Activated CD4-positive, alpha-beta T cell treated with anti-CD3 and anti-CD28 coated beads for 36 hours (primary cell): ENCODE measurements around the gene TPK1. TPM values are rescaled to one million over a fixed set of nuclear protein-coding genes. Genes with fewer than 3 reads are reported as not detected.

Source experiments
- ATAC-seq: fragments of 200-7000 bp; cut with Tn5 transposase; one replicate; pipeline ENCODE4 v1.10.0; 2021; ENCODE audit warnings: mild to moderate bottlenecking, moderate library complexity
- CTCF ChIA-PET: fragments of 350-600 bp; sonication (Branson Sonifier 250); formaldehyde crosslinking; loops from one replicate; lab custom pipeline; 2021; ENCODE audit warnings: antibody characterized with exemption; lab: Charles Lee
- POLR2A ChIA-PET: fragments of 350-600 bp; sonication (Branson Sonifier 250); formaldehyde crosslinking; loops from one replicate; lab custom pipeline; 2021; ENCODE audit warnings: antibody characterized with exemption, inconsistent platforms; lab: Charles Lee
- DNase-seq: peaks from one replicate; pipeline ENCODE4 v3.0.0-alpha.2; 2020
- H3K27ac Mint-ChIP-seq: one replicate; pipeline ENCODE4 v1.8.0; 2021; ENCODE audit warnings: mixed read lengths
- H3K27me3 Mint-ChIP-seq: one replicate; pipeline ENCODE4 v1.8.0; 2021; ENCODE audit warnings: mixed read lengths
- H3K36me3 Mint-ChIP-seq: one replicate; pipeline ENCODE4 v1.8.0; 2021; ENCODE audit warnings: low read depth, mixed read lengths
- H3K4me1 Mint-ChIP-seq: one replicate; pipeline ENCODE4 v1.8.0; 2021; ENCODE audit warnings: mixed read lengths
- H3K4me3 Mint-ChIP-seq: one replicate; pipeline ENCODE4 v1.8.0; 2021; ENCODE audit warnings: mild to moderate bottlenecking, moderate library complexity, mixed read lengths
- H3K9me3 Mint-ChIP-seq: one replicate; pipeline ENCODE4 v1.8.0; 2021; ENCODE audit warnings: low read depth, mixed read lengths
- intact Hi-C, 2 experiments: fragments of 100-400 bp; cut with DNase I in 1 of 2; cut with micrococcal nuclease in 1 of 2; formaldehyde crosslinking; loops; one replicate each; pipeline versions ENCODE4 v1.14.2 to v1.15.1; 2022 to 2024; cut with DNase I, micrococcal nuclease
- total RNA-seq, 2 experiments: library from RNA; stranded (reverse); gene quantifications; one replicate each; pipeline ENCODE4 v1.2.3, GENCODE V29; 2021

The TPK1 gene
- total RNA-seq, 2 experiments from 2014 or later: 16.5 to 16.6 TPM

GRCh38 chr7:144531181-144531580 is 304.7 kb downstream of the TPK1 start:
- H3K27me3 Mint-ChIP-seq: no peaks in the 10 kb centered on the region
- ATAC-seq (no peak), DNase-seq (no peak)
- H3K27ac Mint-ChIP-seq: no peak overlapping the region
- H3K36me3 Mint-ChIP-seq: peaks cover 18% of the 10 kb centered on the region
- H3K9me3 Mint-ChIP-seq: peaks cover 5% of the 10 kb centered on the region
- H3K4me1 Mint-ChIP-seq: peaks cover 7% of the 10 kb centered on the region
- POLR2A ChIA-PET: no interaction called here
- no peak overlapping the region for H3K4me3 Mint-ChIP-seq
- CTCF ChIA-PET: no interaction called here
- intact Hi-C loops: no loop called here

- Mint-ChIP-seq H3K4me1 (peaks cover 7% of the 10 kb centered on the region), H3K4me3 (no peak overlapping the region), H3K27ac (no peak overlapping the region), H3K9me3 (no peaks in the 10 kb centered on the region), H3K27me3 (no peaks in the 10 kb centered on the region), H3K36me3 (peaks cover 12% of the 10 kb centered on the region)
- ChIA-PET POLR2A (no interaction called here), CTCF (interaction anchor here (1.1 kb wide), 2 partner anchors 11 to 16 kb away, joined by 3 to 4 read pairs; no protein-coding TSS in a partner anchor)
- DNase-seq (no peak), ATAC-seq (peak; percentile 80)
- intact Hi-C loops: no loop called here
These were observed 306.5 kb downstream of the TPK1 start for GRCh38 chr7:144529269-144529926.

GRCh38 chr7:144528536-144529045 is 307.3 kb downstream of the TPK1 start:
- CTCF ChIA-PET: interaction anchor here (0.7 to 1.1 kb wide), 3 partner anchors 11 to 17 kb away, joined by 3 to 4 read pairs (median 4); no protein-coding TSS in a partner anchor
- Mint-ChIP-seq H3K27me3 (no peaks in the 10 kb centered on the region), H3K27ac (no peak overlapping the region), H3K4me3 (no peak overlapping the region), H3K9me3 (no peaks in the 10 kb centered on the region), H3K4me1 (peaks cover 7% of the 10 kb centered on the region), H3K36me3 (peaks cover 12% of the 10 kb centered on the region)
- no peak for DNase-seq
- no peak for ATAC-seq
- intact Hi-C loops: no loop called here
- POLR2A ChIA-PET: no interaction called here

- no peak overlapping the region for H3K27ac Mint-ChIP-seq
- ChIA-PET POLR2A (no interaction called here), CTCF (no interaction called here)
- ATAC-seq: no peak
- no peak for DNase-seq
- H3K27me3 Mint-ChIP-seq: no peaks in the 10 kb centered on the region
- no peaks in the 10 kb centered on the region for H3K9me3 Mint-ChIP-seq
- H3K36me3 Mint-ChIP-seq: peaks cover 6% of the 10 kb centered on the region
- H3K4me3 Mint-ChIP-seq: no peak overlapping the region
- intact Hi-C loops: no loop called here
- peaks cover 7% of the 10 kb centered on the region for H3K4me1 Mint-ChIP-seq
These were observed 308.8 kb downstream of the TPK1 start for GRCh38 chr7:144527051-144527471.

- ChIA-PET CTCF (no interaction called here), POLR2A (no interaction called here)
- intact Hi-C loops: no loop called here
- no peak overlapping the region for H3K27ac Mint-ChIP-seq
- H3K27me3 Mint-ChIP-seq: no peaks in the 10 kb centered on the region
- no peak for ATAC-seq
- peaks cover 6% of the 10 kb centered on the region for H3K36me3 Mint-ChIP-seq
- H3K4me1 Mint-ChIP-seq: peaks cover 7% of the 10 kb centered on the region
- DNase-seq: no peak
- H3K4me3 Mint-ChIP-seq: no peak overlapping the region
- no peaks in the 10 kb centered on the region for H3K9me3 Mint-ChIP-seq
These were observed 309.9 kb downstream of the TPK1 start for GRCh38 chr7:144525956-144526355.

GRCh38 chr7:144524271-144524670 is 311.6 kb downstream of the TPK1 start:
- intact Hi-C loops: no loop called here
- Mint-ChIP-seq H3K27me3 (no peaks in the 10 kb centered on the region), H3K36me3 (peaks cover 2% of the 10 kb centered on the region), H3K4me1 (peaks cover 5% of the 10 kb centered on the region), H3K4me3 (no peak overlapping the region), H3K9me3 (no peaks in the 10 kb centered on the region), H3K27ac (no peak overlapping the region)
- DNase-seq (no peak), ATAC-seq (no peak)
- CTCF ChIA-PET: interaction anchor here (1.3 kb wide), 1 partner anchor 72 kb away, joined by 4 read pairs; no protein-coding TSS in a partner anchor
- POLR2A ChIA-PET: no interaction called here

- intact Hi-C loops: no loop called here
- Mint-ChIP-seq H3K9me3 (no peaks in the 10 kb centered on the region), H3K27me3 (no peaks in the 10 kb centered on the region), H3K4me1 (peaks cover 5% of the 10 kb centered on the region), H3K36me3 (peaks cover 2% of the 10 kb centered on the region), H3K27ac (no peak overlapping the region), H3K4me3 (no peak overlapping the region)
- ATAC-seq: no peak
- CTCF ChIA-PET: interaction anchor here (1.3 kb wide), 1 partner anchor 73 kb away, joined by 4 read pairs; no protein-coding TSS in a partner anchor
- POLR2A ChIA-PET: no interaction called here
- DNase-seq: no peak
These were observed 312.2 kb downstream of the TPK1 start for GRCh38 chr7:144523621-144524020.

- intact Hi-C loops: no loop called here
- H3K27ac Mint-ChIP-seq: no peak overlapping the region
- no peaks in the 10 kb centered on the region for H3K9me3 Mint-ChIP-seq
- DNase-seq (no peak), ATAC-seq (no peak)
- POLR2A ChIA-PET: no interaction called here
- no peaks in the 10 kb centered on the region for H3K36me3 Mint-ChIP-seq
- H3K4me1 Mint-ChIP-seq: peaks cover 13% of the 10 kb centered on the region
- H3K27me3 Mint-ChIP-seq: no peaks in the 10 kb centered on the region
- no peak overlapping the region for H3K4me3 Mint-ChIP-seq
- CTCF ChIA-PET: interaction anchor here (0.7 kb wide), 1 partner anchor 132 kb away, joined by 4 read pairs; no protein-coding TSS in a partner anchor
These were observed 315.9 kb downstream of the TPK1 start for GRCh38 chr7:144519925-144520324.

GRCh38 chr7:144518360-144518759 is 317.5 kb downstream of the TPK1 start:
- Mint-ChIP-seq H3K27ac (no peak overlapping the region), H3K9me3 (no peaks in the 10 kb centered on the region), H3K4me3 (no peak overlapping the region), H3K4me1 (peaks cover 13% of the 10 kb centered on the region), H3K27me3 (no peaks in the 10 kb centered on the region), H3K36me3 (no peaks in the 10 kb centered on the region)
- ChIA-PET CTCF (interaction anchor here (0.7 kb wide), 1 partner anchor 10 kb away, joined by 4 read pairs; no protein-coding TSS in a partner anchor), POLR2A (no interaction called here)
- intact Hi-C loops: no loop called here
- ATAC-seq (no peak), DNase-seq (no peak)

- Mint-ChIP-seq H3K4me3 (no peak overlapping the region), H3K27ac (no peak overlapping the region), H3K9me3 (no peaks in the 10 kb centered on the region), H3K4me1 (peaks cover 13% of the 10 kb centered on the region), H3K27me3 (no peaks in the 10 kb centered on the region), H3K36me3 (no peaks in the 10 kb centered on the region)
- intact Hi-C loops: no loop called here
- POLR2A ChIA-PET: no interaction called here
- CTCF ChIA-PET: interaction anchor here (0.7 kb wide), 1 partner anchor 11 kb away, joined by 4 read pairs; no protein-coding TSS in a partner anchor
- DNase-seq (no peak), ATAC-seq (no peak)
These were observed 318.1 kb downstream of the TPK1 start for GRCh38 chr7:144517749-144518148.

GRCh38 chr7:144516729-144517525 is 318.9 kb downstream of the TPK1 start:
- CTCF ChIA-PET: no interaction called here
- Mint-ChIP-seq H3K27ac (no peak overlapping the region), H3K27me3 (no peaks in the 10 kb centered on the region), H3K4me3 (no peak overlapping the region), H3K4me1 (peaks cover 13% of the 10 kb centered on the region), H3K9me3 (no peaks in the 10 kb centered on the region), H3K36me3 (no peaks in the 10 kb centered on the region)
- DNase-seq (no peak), ATAC-seq (no peak)
- POLR2A ChIA-PET: no interaction called here
- intact Hi-C loops: no loop called here
